T-helper 2 cell treated with Interferon-gamma antibody and Interleukin-4, amounts not matched to agents 5 μg/mL and 100 μg/mL, for 36 hours (primary cell): ENCODE results near the gene KCNG4.

ENCODE experiments used
- DNase-seq: peaks from one replicate; pipeline ENCODE4 v3.0.0; 2021; ENCODE audit warnings: low spot score
- H3K27ac Mint-ChIP-seq: one replicate; pipeline ENCODE4 v1.8.0; 2021; ENCODE audit warnings: mild to moderate bottlenecking, mixed read lengths
- H3K27me3 Mint-ChIP-seq: one replicate; pipeline ENCODE4 v1.8.0; 2021; ENCODE audit warnings: low read depth, mixed read lengths
- H3K36me3 Mint-ChIP-seq: one replicate; pipeline ENCODE4 v1.8.0; 2021; ENCODE audit warnings: low read depth, mixed read lengths
- H3K4me1 Mint-ChIP-seq: one replicate; pipeline ENCODE4 v1.8.0; 2021; ENCODE audit warnings: low read depth, mixed read lengths
- H3K4me3 Mint-ChIP-seq: one replicate; pipeline ENCODE4 v1.8.0; 2022; ENCODE audit warnings: mild to moderate bottlenecking, moderate library complexity, mixed read lengths
- H3K9me3 Mint-ChIP-seq: one replicate; pipeline ENCODE4 v1.8.0; 2021; ENCODE audit warnings: mixed read lengths

Gene KCNG4

GRCh38 chr16:84175350-84176081, 64.3 kb downstream of the KCNG4 start:
- no peak overlapping the region for H3K27ac Mint-ChIP-seq
- no peak overlapping the region for H3K4me3 Mint-ChIP-seq
- peaks cover 6% of the 10 kb centered on the region for H3K36me3 Mint-ChIP-seq
- peaks cover 3% of the 10 kb centered on the region for H3K4me1 Mint-ChIP-seq
- H3K9me3 Mint-ChIP-seq = no peaks in the 10 kb centered on the region
- no peaks in the 10 kb centered on the region for H3K27me3 Mint-ChIP-seq
- DNase-seq = no peak

GRCh38 chr16:84174396-84174795, 65.4 kb downstream of the KCNG4 start:
- Mint-ChIP-seq H3K4me1 (peaks cover 3% of the 10 kb centered on the region), H3K36me3 (peaks cover 6% of the 10 kb centered on the region), H3K27me3 (no peaks in the 10 kb centered on the region), H3K9me3 (no peaks in the 10 kb centered on the region), H3K27ac (no peak overlapping the region), H3K4me3 (no peak overlapping the region)
- DNase-seq = no peak

DNA sequence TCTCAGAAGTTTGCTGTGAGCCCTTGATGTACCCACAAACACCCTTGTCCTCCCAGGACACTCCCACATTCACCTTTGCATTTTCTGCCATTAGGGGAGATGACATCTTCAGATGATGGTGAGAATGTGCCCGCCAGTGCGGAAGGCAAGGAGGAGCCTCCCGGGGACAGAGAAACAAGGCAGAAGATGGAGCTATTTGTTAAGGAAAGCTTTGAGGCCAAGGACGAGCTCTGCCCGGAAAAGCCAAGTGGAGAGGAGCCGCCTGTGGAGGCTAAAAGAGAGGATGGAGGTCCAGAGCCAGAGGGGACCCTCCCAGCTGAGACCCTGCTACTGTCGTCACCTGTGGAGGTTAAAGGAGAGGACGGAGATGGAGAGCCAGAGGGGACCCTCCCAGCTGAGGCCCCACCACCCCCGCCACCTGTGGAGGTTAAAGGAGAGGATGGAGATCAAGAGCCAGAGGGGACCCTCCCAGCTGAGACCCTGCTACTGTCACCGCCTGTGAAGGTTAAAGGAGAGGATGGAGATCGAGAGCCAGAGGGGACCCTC, 70.0 kb downstream of the KCNG4 start:
- Mint-ChIP-seq H3K4me3 (no peak overlapping the region), H3K27me3 (peaks cover 16% of the 10 kb centered on the region), H3K36me3 (no peaks in the 10 kb centered on the region), H3K9me3 (no peaks in the 10 kb centered on the region), H3K4me1 (no peaks in the 10 kb centered on the region), H3K27ac (no peak overlapping the region)
- no peak for DNase-seq
